Gastroesophageal sphincter (tissue), 4 donors: Measurements from ENCODE around the gene RNF133. TPM values are rescaled to one million over a fixed set of nuclear protein-coding genes. Genes with fewer than 3 reads are reported as not detected.

Experiments
- ATAC-seq: fragments of 150-250 bp; one replicate; pipeline ENCODE4 v1.9.1; 2016; ENCODE audit warnings: mild to moderate bottlenecking, moderate library complexity
- H3K27ac ChIP-seq, 4 donors: fragments of 200-600 bp; sonication (generic) in 3 of 4; 1 replicate in 3 of 4; 2 replicates in 1 of 4; pipeline ENCODE4 v1.5.1; 2016 to 2019
- H3K27me3 ChIP-seq: fragments of 200-600 bp; sonication (generic); one replicate; pipeline ENCODE4 v1.5.1; 2019
- H3K36me3 ChIP-seq, 2 donors: fragments of 200-600 bp; sonication (generic); one replicate each; pipeline ENCODE4 v1.5.1; 2019; ENCODE audit warnings: control low read depth in 1 of 2
- H3K4me1 ChIP-seq, 3 donors: fragments of 200-600 bp; sonication (generic); 1 replicate in 2 of 3; 2 replicates in 1 of 3; pipeline ENCODE4 v1.5.1; 2016 to 2019; ENCODE audit warnings: control low read depth in 2 of 3
- H3K4me3 ChIP-seq, 2 donors: fragments of 200-600 bp; sonication (generic); one replicate each; pipeline ENCODE4 v1.5.1; 2019; ENCODE audit warnings: mild to moderate bottlenecking in 1 of 2, moderate library complexity in 1 of 2
- H3K9me3 ChIP-seq, 3 donors: fragments of 200-600 bp; sonication (generic); one replicate each; pipeline ENCODE4 v1.5.1; 2017 to 2019; ENCODE audit warnings: control low read depth in 2 of 3
- EP300 ChIP-seq: sonication (generic); formaldehyde crosslinking; IDR thresholded peaks from one replicate; pipeline ENCODE4 v1.6.1; 2017; ENCODE audit warnings: antibody characterized with exemption, mild to moderate bottlenecking
- POLR2A ChIP-seq, 2 donors: fragments of 450-650 bp; IDR thresholded peaks; one replicate each; pipeline ENCODE4 v1.6.1; 2017; ENCODE audit warnings: antibody characterized with exemption in 2 of 2, mild to moderate bottlenecking in 2 of 2, moderate library complexity in 1 of 2
- POLR2AphosphoS5 ChIP-seq: sonication (generic); formaldehyde crosslinking; IDR thresholded peaks from one replicate; pipeline ENCODE4 v1.6.1; 2017; ENCODE audit warnings: antibody characterized with exemption
- WGBS, 2 donors: methylation state at CpG; one replicate each; pipeline ENCODE4 v1.1.5; 2018; ENCODE audit warnings: low coverage in 1 of 2; 5-methylcytosine and 5-hydroxymethylcytosine counted together
- total RNA-seq, 4 donors: library from RNA; depleted of rRNA; stranded (reverse); fragments of >200 nt; gene quantifications; one replicate each; pipeline ENCODE4 v1.1.0, GENCODE V29; 2016
- TF ChIP-seq, protein P1 (sequence below), 4 experiments: fragments of 200-600 bp in 2 of 4; fragments of 450-650 bp in 2 of 4; sonication (generic) in 1 of 4; IDR thresholded peaks; one replicate each; pipeline ENCODE4 v1.5.1; 2017 to 2019; ENCODE audit warnings: antibody characterized with exemption in 4 of 4, mild to moderate bottlenecking in 2 of 4, moderate library complexity in 2 of 4

Gene RNF133
- 10 to 100 TPM in 1 of 4 donors, under 1 TPM in 2, not detected in 1; 0.67 to 14.0 (median 0.85) TPM for total RNA-seq

DNA sequence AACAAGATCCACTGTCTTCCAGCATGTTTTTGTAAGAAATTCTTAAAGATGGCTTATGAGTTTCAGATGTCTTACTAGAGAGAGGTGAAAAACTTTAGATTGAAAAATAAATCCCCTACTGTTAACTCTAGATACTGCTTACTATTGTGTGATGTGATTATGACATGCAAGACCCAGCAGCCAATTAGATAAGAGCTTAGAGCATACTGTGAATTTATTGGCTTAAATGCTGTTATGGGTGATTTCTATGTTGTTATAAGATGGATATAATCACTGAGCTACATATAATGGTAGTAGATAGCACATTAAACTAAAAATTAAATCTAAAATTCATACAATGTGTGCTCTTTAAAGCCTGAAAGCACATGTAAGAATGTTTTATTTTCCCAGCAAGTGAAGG is at the start of gene RNF133:
TSS of gene RNF133 (minus strand) at position 101 of the 400 bp plus-strand sequence. CDS start 199 bp downstream, outside the sequence.
- Histone ChIP-seq H3K4me1 (no peaks in the 10 kb centered on the region), H3K9me3 (no peaks in the 10 kb centered on the region), H3K36me3 (no peaks in the 10 kb centered on the region), H3K27me3 (no peaks in the 10 kb centered on the region), H3K27ac (no peak within 1 kb of the TSS), H3K4me3 (no peak within 1 kb of the TSS)
- no peak for ATAC-seq
- TF ChIP-seq POLR2A (IDR thresholded peaks at IDR 0.05) = no peak
- no peak for TF ChIP-seq EP300
- TF ChIP-seq, protein P1, sequence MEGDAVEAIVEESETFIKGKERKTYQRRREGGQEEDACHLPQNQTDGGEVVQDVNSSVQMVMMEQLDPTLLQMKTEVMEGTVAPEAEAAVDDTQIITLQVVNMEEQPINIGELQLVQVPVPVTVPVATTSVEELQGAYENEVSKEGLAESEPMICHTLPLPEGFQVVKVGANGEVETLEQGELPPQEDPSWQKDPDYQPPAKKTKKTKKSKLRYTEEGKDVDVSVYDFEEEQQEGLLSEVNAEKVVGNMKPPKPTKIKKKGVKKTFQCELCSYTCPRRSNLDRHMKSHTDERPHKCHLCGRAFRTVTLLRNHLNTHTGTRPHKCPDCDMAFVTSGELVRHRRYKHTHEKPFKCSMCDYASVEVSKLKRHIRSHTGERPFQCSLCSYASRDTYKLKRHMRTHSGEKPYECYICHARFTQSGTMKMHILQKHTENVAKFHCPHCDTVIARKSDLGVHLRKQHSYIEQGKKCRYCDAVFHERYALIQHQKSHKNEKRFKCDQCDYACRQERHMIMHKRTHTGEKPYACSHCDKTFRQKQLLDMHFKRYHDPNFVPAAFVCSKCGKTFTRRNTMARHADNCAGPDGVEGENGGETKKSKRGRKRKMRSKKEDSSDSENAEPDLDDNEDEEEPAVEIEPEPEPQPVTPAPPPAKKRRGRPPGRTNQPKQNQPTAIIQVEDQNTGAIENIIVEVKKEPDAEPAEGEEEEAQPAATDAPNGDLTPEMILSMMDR (IDR thresholded peaks at IDR 0.05) = no peak
- no peak for TF ChIP-seq POLR2AphosphoS5

GRCh38 chr7:122748195-122748594 is 49.3 kb upstream of the RNF133 start:
- H3K36me3 ChIP-seq = peaks cover 0 to 3% of the 10 kb centered on the region in 2 donors
- H3K27me3 ChIP-seq = no peaks in the 10 kb centered on the region
- H3K4me1 ChIP-seq = peaks cover 0 to 2% (median 0%) of the 10 kb centered on the region in 3 donors
- ATAC-seq = no peak
- TF ChIP-seq, protein P1 (IDR thresholded peaks at IDR 0.05) = no peak
- TF ChIP-seq EP300 (no peak), POLR2A (IDR thresholded peaks at IDR 0.05) (no peak), POLR2AphosphoS5 (no peak)
- no peak overlapping the region for H3K27ac ChIP-seq
- WGBS, 2 donors = 73 to 81% methylated on average over 2 of the region's 2 CpGs
- no peaks in the 10 kb centered on the region for H3K9me3 ChIP-seq
- no peak overlapping the region for H3K4me3 ChIP-seq

DNA sequence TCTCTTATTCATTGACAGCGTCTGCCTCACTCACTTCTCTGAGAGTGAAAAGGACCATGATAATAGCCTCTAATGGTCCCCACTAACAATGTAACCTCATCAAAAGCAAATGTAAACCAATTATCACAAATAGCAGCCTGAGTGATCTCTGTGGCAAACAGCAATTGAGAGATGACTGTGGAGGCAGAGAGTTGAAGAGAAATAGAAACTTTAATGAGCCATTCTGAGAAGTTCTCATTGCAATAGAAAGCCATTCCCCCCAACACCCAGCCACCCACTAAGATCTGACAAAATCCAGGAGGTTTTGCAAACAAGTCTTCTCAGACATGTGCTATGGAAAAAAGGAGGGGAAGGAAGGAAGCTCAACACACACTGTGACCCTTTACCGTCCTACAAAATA is 48.0 kb upstream of the RNF133 start:
- WGBS, 2 donors = 79 to 90% methylated on average over 2 of the region's 2 CpGs
- TF ChIP-seq EP300 (no peak), POLR2AphosphoS5 (no peak), POLR2A (IDR thresholded peaks at IDR 0.05) (no peak)
- TF ChIP-seq, protein P1 (IDR thresholded peaks at IDR 0.05) = no peak
- H3K27ac ChIP-seq = no peak overlapping the region

GRCh38 chr7:122743211-122743610 is 44.3 kb upstream of the RNF133 start:
- H3K36me3 ChIP-seq = peaks cover 0 to under 1% of the 10 kb centered on the region in 2 donors
- no peak for ATAC-seq
- no peak for TF ChIP-seq EP300
- no peaks in the 10 kb centered on the region for H3K27me3 ChIP-seq
- no peak overlapping the region for H3K27ac ChIP-seq
- H3K4me3 ChIP-seq = no peak overlapping the region
- H3K4me1 ChIP-seq = no peaks in the 10 kb centered on the region
- no peaks in the 10 kb centered on the region for H3K9me3 ChIP-seq

More for the DNA sequence above, 48.0 kb upstream of the RNF133 start:
- H3K27me3 ChIP-seq = no peaks in the 10 kb centered on the region
- no peak overlapping the region for H3K4me3 ChIP-seq
- ATAC-seq = no peak
- H3K4me1 ChIP-seq = peaks cover 0 to 2% (median 0%) of the 10 kb centered on the region in 3 donors
- peaks cover 0 to 3% of the 10 kb centered on the region in 2 donors for H3K36me3 ChIP-seq
- H3K9me3 ChIP-seq = no peaks in the 10 kb centered on the region

- ATAC-seq = no peak
Measured at GRCh38 chr7:122738947-122739346, 40.0 kb upstream of the RNF133 start.

More at GRCh38 chr7:122738947-122739346, 40.0 kb upstream of the RNF133 start:
- no peaks in the 10 kb centered on the region for H3K27me3 ChIP-seq
- no peaks in the 10 kb centered on the region for H3K9me3 ChIP-seq
- H3K4me1 ChIP-seq = no peaks in the 10 kb centered on the region
- no peak overlapping the region for H3K4me3 ChIP-seq
- no peaks in the 10 kb centered on the region for H3K36me3 ChIP-seq
- 85 to 100% methylated on average over 1 to 2 of the region's 2 CpGs for WGBS, 2 donors
- H3K27ac ChIP-seq = no peak overlapping the region
- TF ChIP-seq, protein P1 (IDR thresholded peaks at IDR 0.05) = no peak
- TF ChIP-seq POLR2A (IDR thresholded peaks at IDR 0.05) (no peak), EP300 (no peak), POLR2AphosphoS5 (no peak)
